ENCODE measurements around the gene STRBP. TPM values are rescaled to one million over a fixed set of nuclear protein-coding genes. Genes with fewer than 3 reads are reported as not detected.
A peak's percentile ranks its signal among the peaks of the same experiment; 100 is the strongest.

STRBP gene
- total RNA-seq, 1 donor from 2014 or later, result 65.9 TPM

- TF ChIP-seq, protein P1, sequence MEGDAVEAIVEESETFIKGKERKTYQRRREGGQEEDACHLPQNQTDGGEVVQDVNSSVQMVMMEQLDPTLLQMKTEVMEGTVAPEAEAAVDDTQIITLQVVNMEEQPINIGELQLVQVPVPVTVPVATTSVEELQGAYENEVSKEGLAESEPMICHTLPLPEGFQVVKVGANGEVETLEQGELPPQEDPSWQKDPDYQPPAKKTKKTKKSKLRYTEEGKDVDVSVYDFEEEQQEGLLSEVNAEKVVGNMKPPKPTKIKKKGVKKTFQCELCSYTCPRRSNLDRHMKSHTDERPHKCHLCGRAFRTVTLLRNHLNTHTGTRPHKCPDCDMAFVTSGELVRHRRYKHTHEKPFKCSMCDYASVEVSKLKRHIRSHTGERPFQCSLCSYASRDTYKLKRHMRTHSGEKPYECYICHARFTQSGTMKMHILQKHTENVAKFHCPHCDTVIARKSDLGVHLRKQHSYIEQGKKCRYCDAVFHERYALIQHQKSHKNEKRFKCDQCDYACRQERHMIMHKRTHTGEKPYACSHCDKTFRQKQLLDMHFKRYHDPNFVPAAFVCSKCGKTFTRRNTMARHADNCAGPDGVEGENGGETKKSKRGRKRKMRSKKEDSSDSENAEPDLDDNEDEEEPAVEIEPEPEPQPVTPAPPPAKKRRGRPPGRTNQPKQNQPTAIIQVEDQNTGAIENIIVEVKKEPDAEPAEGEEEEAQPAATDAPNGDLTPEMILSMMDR (IDR thresholded peaks at IDR 0.05; ENCODE audit: unreplicated experiment), result no peak
- H3K27me3 Mint-ChIP-seq (ENCODE audit: low read depth), result no peaks in the 10 kb centered on the region
- no peak for DNase-seq (ENCODE audit: low spot score in 2 of 2, unreplicated experiment in 2 of 2)
- H3K9me3 Mint-ChIP-seq, result no peaks in the 10 kb centered on the region
- H3K27ac Mint-ChIP-seq, result no peak overlapping the region
- H3K36me3 Mint-ChIP-seq, result peaks cover 43% of the 10 kb centered on the region
- no peak overlapping the region for H3K4me3 Mint-ChIP-seq
- peaks cover 7% of the 10 kb centered on the region for H3K4me1 Mint-ChIP-seq
Observed at GRCh38 chr9:123084256-123084655, 184.1 kb downstream of the STRBP start.

DNA sequence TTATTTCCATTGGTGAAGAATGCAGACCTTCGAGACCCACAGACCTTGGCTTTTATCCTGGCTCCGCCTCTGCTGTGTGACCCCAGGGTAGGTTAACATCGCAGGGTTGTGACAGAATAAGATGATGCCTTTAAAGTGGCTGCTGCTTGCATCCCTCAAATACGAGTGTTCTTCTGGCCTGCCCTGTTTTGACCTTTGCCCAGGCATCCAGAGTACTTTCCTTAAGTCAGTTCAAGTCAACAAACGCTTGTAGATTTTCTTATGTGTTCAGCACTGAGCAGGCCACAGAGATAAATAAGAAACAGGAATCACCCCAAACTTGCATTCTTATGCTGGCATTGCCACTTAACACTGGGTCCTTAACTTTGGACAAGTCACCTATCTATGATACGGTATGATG is 184.7 kb downstream of the STRBP start:
- Mint-ChIP-seq H3K27ac (no peak overlapping the region), H3K36me3 (peaks cover 38% of the 10 kb centered on the region), H3K4me3 (no peak overlapping the region), H3K4me1 (peaks cover 7% of the 10 kb centered on the region), H3K9me3 (no peaks in the 10 kb centered on the region), H3K27me3 (ENCODE audit: low read depth) (no peaks in the 10 kb centered on the region)
- no peak for DNase-seq (ENCODE audit: low spot score in 2 of 2, unreplicated experiment in 2 of 2)
- TF ChIP-seq, protein P1 (IDR thresholded peaks at IDR 0.05; ENCODE audit: unreplicated experiment), result no peak

DNA sequence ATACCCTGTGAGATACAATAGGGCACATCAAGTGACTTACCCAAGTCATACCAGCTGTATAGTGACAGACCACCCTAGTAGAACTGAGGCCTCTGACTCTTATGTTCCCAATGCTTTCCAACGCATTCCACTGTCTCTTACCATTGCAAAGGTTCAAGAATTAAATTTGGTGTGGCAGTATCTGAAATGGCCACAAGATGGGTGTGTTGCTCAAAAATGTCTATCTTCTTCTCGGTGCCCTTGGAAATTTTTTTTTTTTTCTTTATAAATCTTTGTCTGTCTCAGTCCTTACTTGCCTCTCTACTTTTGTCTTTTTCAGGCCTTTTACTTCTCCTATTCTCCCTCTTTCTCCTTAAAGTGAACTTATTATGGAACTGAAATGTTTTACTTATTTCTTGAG is 186.6 kb downstream of the STRBP start:
- no peak for DNase-seq (ENCODE audit: low spot score in 2 of 2, unreplicated experiment in 2 of 2)

GRCh38 chr9:123080444-123080843 is 187.9 kb downstream of the STRBP start:
- TF ChIP-seq, protein P1 (IDR thresholded peaks at IDR 0.05; ENCODE audit: unreplicated experiment), result no peak
- Mint-ChIP-seq H3K27ac (no peak overlapping the region), H3K9me3 (no peaks in the 10 kb centered on the region), H3K4me3 (no peak overlapping the region), H3K4me1 (peaks cover 3% of the 10 kb centered on the region), H3K36me3 (peaks cover 33% of the 10 kb centered on the region), H3K27me3 (ENCODE audit: low read depth) (no peaks in the 10 kb centered on the region)
- DNase-seq (ENCODE audit: low spot score in 2 of 2, unreplicated experiment in 2 of 2), result no peak

More for the DNA sequence above, 186.6 kb downstream of the STRBP start:
- Mint-ChIP-seq H3K4me1 (peaks cover 7% of the 10 kb centered on the region), H3K27me3 (ENCODE audit: low read depth) (no peaks in the 10 kb centered on the region), H3K9me3 (no peaks in the 10 kb centered on the region), H3K36me3 (peaks cover 35% of the 10 kb centered on the region), H3K27ac (no peak overlapping the region), H3K4me3 (no peak overlapping the region)
- TF ChIP-seq, protein P1 (IDR thresholded peaks at IDR 0.05; ENCODE audit: unreplicated experiment), result peak; percentile 74

DNA sequence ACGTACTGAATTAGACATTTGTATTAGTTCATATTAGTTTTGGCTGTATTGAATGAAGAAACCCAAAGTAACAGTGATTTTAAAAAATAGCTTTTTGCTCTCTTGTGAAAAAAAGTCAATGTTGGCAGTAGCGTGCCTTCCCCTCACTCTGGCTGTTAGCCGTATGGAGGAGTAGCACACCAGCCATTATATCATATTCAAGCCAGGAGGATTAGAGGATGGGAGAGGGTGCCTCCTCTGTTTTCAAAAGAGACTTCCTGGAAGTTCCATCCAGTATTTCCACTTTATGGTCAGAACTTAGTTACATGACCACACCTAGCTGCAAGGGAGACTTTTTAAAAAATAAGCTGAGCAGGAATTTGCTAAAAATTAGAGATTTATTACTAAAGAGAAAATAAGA is 193.8 kb downstream of the STRBP start:
- TF ChIP-seq, protein P1 (IDR thresholded peaks at IDR 0.05; ENCODE audit: unreplicated experiment), result no peak

DNA sequence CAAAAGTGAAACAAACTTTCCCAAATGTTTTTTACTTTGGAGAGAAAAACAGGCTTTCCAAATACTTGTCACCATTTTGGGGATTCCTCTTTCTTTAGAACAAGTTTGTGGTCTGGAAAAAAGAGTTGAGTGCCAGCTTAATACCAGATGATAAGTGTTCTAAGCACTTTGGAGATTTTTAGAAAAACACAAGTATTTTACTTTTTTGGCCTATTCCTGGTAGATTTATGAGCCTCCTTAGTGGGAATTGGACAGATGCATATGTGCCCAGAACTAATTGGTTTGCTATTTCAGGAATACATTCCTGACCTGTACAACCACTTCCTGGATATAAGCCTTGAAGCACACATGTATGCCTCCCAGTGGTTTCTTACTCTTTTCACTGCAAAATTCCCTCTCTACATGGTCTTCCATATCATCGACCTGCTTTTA is 194.4 kb downstream of the STRBP start:
- Mint-ChIP-seq H3K27ac (no peak overlapping the region), H3K4me3 (no peak overlapping the region)
- DNase-seq (ENCODE audit: low spot score in 2 of 2, unreplicated experiment in 2 of 2), result no peak

More for the DNA sequence above, 193.8 kb downstream of the STRBP start:
- H3K27me3 Mint-ChIP-seq (ENCODE audit: low read depth), result no peaks in the 10 kb centered on the region
- H3K9me3 Mint-ChIP-seq, result no peaks in the 10 kb centered on the region
- H3K36me3 Mint-ChIP-seq, result peaks cover 23% of the 10 kb centered on the region
- DNase-seq (ENCODE audit: low spot score in 2 of 2, unreplicated experiment in 2 of 2), result no peak
- H3K4me3 Mint-ChIP-seq, result no peak overlapping the region
- no peak overlapping the region for H3K27ac Mint-ChIP-seq
- H3K4me1 Mint-ChIP-seq, result peaks cover 15% of the 10 kb centered on the region

More for the DNA sequence above, 194.4 kb downstream of the STRBP start:
- H3K36me3 Mint-ChIP-seq, result peaks cover 21% of the 10 kb centered on the region
- no peaks in the 10 kb centered on the region for H3K9me3 Mint-ChIP-seq
- no peaks in the 10 kb centered on the region for H3K27me3 Mint-ChIP-seq (ENCODE audit: low read depth)
- peaks cover 18% of the 10 kb centered on the region for H3K4me1 Mint-ChIP-seq
- TF ChIP-seq, protein P1 (IDR thresholded peaks at IDR 0.05; ENCODE audit: unreplicated experiment), result no peak
